ENCODE results near the gene MGST3.

Gene MGST3

DNA sequence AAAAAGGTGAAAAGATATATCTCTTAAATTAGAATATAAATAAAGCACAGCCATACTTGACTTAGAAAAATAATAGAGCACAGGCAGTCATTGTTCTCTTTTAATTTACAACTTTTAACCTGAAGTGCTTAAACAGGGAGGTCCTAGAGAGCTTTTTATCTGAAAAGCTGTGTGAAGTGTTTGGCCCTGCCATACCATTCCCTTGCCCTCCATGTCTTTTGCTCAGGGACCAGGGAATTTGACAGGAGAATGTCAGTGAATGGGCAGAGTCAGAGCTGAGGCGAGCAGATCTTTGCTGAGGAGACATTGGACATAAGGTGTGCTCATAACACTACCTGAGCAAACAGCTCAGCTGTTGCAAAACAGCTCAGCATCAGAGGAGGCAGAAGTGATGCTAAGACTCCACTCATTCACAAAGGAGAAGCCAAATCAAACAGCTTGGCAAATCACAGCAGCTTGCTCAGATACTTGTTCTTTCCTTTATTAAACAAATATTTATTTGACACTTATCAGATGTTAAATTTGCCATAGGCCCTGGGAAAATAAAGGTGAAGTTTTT lies 14.9 kb upstream of the MGST3 start:
- Histone ChIP-seq H4K20me1 (ENCODE audit: insufficient read depth, low read length, poor library complexity, severe bottlenecking) (no peaks in the 10 kb centered on the region), H3K4me3 (ENCODE audit: low read length, poor library complexity, severe bottlenecking) (no peak overlapping the region), H3K27me3 (ENCODE audit: insufficient read depth, low read length, poor library complexity, severe bottlenecking) (peaks cover 5% of the 10 kb centered on the region), H3F3A (ENCODE audit: low read depth) (no peaks in the 10 kb centered on the region), H3K9me2 (replicated peaks; ENCODE audit: low read depth, low read length) (no peaks in the 10 kb centered on the region), H3K79me2 (ENCODE audit: insufficient read depth, low read length) (no peaks in the 10 kb centered on the region), H3K9me3 (ENCODE audit: insufficient read depth, low read depth, low read length) (peaks cover 6% of the 10 kb centered on the region; the same call in 1 of the 2 replicates), H3K9ac (ENCODE audit: low read depth, low read length, poor library complexity, severe bottlenecking) (no peak overlapping the region), H2AFZ (ENCODE audit: low read length) (no peak overlapping the region), H3K4me2 (ENCODE audit: low read depth, low read length, poor library complexity, severe bottlenecking) (no peak overlapping the region), H3K36me3 (ENCODE audit: insufficient read depth, low read length) (no peaks in the 10 kb centered on the region), H3K4me1 (ENCODE audit: insufficient read depth, low read length, poor library complexity, severe bottlenecking) (no peaks in the 10 kb centered on the region)
- TF ChIP-seq EZH2phosphoT487 (IDR thresholded peaks at IDR 0.05; ENCODE audit: borderline replicate concordance) = no peak
- TF ChIP-seq, protein P1, sequence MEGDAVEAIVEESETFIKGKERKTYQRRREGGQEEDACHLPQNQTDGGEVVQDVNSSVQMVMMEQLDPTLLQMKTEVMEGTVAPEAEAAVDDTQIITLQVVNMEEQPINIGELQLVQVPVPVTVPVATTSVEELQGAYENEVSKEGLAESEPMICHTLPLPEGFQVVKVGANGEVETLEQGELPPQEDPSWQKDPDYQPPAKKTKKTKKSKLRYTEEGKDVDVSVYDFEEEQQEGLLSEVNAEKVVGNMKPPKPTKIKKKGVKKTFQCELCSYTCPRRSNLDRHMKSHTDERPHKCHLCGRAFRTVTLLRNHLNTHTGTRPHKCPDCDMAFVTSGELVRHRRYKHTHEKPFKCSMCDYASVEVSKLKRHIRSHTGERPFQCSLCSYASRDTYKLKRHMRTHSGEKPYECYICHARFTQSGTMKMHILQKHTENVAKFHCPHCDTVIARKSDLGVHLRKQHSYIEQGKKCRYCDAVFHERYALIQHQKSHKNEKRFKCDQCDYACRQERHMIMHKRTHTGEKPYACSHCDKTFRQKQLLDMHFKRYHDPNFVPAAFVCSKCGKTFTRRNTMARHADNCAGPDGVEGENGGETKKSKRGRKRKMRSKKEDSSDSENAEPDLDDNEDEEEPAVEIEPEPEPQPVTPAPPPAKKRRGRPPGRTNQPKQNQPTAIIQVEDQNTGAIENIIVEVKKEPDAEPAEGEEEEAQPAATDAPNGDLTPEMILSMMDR (conservative IDR thresholded peaks at IDR 0.05; ENCODE audit: low read length) = no peak

DNA sequence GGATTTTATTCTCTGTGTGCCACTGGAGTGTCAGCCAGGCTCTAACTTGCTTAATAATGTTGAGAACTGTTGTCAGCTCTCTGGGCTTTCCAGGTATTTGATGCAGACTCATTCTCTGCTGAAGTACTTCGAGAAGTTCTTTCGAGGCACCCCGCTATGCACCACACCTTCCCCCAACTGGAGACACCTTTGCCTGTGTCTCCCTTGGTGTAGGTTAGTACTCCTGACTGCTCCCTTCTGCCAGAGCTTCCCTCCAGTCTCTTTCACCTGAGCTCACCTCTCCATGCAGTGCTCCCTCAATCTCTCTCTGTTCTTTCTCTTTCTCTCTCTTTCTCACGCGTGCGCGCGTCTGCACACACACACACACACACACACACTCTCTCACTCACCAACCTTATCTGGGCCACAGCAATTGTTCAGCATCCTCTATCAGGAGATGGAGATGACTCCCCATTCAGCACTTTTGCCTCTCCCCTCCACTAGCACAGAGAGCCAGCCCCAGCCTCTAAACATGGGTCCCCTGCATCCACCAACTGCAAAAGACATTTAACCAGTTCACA lies 14.0 kb upstream of the MGST3 start:
- H4K20me1 ChIP-seq (ENCODE audit: insufficient read depth, low read length, poor library complexity, severe bottlenecking) = no peaks in the 10 kb centered on the region
- no peaks in the 10 kb centered on the region for H3K36me3 ChIP-seq (ENCODE audit: insufficient read depth, low read length)
- H3K27me3 ChIP-seq (ENCODE audit: insufficient read depth, low read length, poor library complexity, severe bottlenecking) = peaks cover 5% of the 10 kb centered on the region

DNA sequence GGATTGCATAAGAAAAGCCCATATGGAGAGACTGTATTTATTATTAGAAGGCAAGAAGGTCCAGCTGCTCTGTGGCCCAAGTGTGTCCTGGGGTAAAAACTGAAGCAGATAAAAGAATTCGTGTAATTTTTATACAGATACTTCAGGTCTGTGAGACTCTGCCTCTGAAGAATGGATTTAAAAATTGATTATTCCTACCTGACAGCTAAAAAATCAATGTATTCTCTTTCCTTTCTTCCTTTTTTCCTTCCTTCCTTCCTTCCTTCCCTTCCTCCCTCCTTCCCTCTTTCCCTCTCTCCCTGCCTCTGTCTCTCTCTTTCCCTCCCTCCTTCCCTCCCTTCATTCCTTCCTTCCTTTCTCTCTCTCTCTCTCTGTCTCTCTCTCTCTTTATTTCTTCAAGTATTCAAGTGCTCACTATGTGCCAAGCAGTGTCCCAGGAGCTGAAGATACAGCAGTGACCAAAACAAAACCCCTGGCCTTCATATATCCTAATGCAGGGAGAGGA lies 11.3 kb upstream of the MGST3 start:
- no peak for TF ChIP-seq EZH2phosphoT487 (IDR thresholded peaks at IDR 0.05; ENCODE audit: borderline replicate concordance)
- TF ChIP-seq, protein P1 (conservative IDR thresholded peaks at IDR 0.05; ENCODE audit: low read length) = no peak
- Histone ChIP-seq H3K36me3 (ENCODE audit: insufficient read depth, low read length) (no peaks in the 10 kb centered on the region), H3K9me3 (ENCODE audit: insufficient read depth, low read depth, low read length) (peaks cover 6% of the 10 kb centered on the region; the same call in 1 of the 2 replicates), H3K9me2 (replicated peaks; ENCODE audit: low read depth, low read length) (no peaks in the 10 kb centered on the region), H4K20me1 (ENCODE audit: insufficient read depth, low read length, poor library complexity, severe bottlenecking) (no peaks in the 10 kb centered on the region), H3K79me2 (ENCODE audit: insufficient read depth, low read length) (no peaks in the 10 kb centered on the region), H3K27me3 (ENCODE audit: insufficient read depth, low read length, poor library complexity, severe bottlenecking) (peaks cover 8% of the 10 kb centered on the region), H3K4me1 (ENCODE audit: insufficient read depth, low read length, poor library complexity, severe bottlenecking) (no peaks in the 10 kb centered on the region), H3K9ac (ENCODE audit: low read depth, low read length, poor library complexity, severe bottlenecking) (no peak overlapping the region), H3F3A (ENCODE audit: low read depth) (no peaks in the 10 kb centered on the region), H3K4me3 (ENCODE audit: low read length, poor library complexity, severe bottlenecking) (no peak overlapping the region), H2AFZ (ENCODE audit: low read length) (no peak overlapping the region), H3K4me2 (ENCODE audit: low read depth, low read length, poor library complexity, severe bottlenecking) (no peak overlapping the region)

More for the DNA sequence above, 14.0 kb upstream of the MGST3 start:
- H3K4me2 ChIP-seq (ENCODE audit: low read depth, low read length, poor library complexity, severe bottlenecking) = no peak overlapping the region
- no peaks in the 10 kb centered on the region for H3K4me1 ChIP-seq (ENCODE audit: insufficient read depth, low read length, poor library complexity, severe bottlenecking)
- no peaks in the 10 kb centered on the region for H3K79me2 ChIP-seq (ENCODE audit: insufficient read depth, low read length)
- peaks cover 6% of the 10 kb centered on the region; the same call in 1 of the 2 replicates for H3K9me3 ChIP-seq (ENCODE audit: insufficient read depth, low read depth, low read length)
- H3K9ac ChIP-seq (ENCODE audit: low read depth, low read length, poor library complexity, severe bottlenecking) = no peak overlapping the region
- no peak overlapping the region for H2AFZ ChIP-seq (ENCODE audit: low read length)
- H3F3A ChIP-seq (ENCODE audit: low read depth) = no peaks in the 10 kb centered on the region
- no peaks in the 10 kb centered on the region for H3K9me2 ChIP-seq (replicated peaks; ENCODE audit: low read depth, low read length)
- H3K4me3 ChIP-seq (ENCODE audit: low read length, poor library complexity, severe bottlenecking) = no peak overlapping the region
- TF ChIP-seq, protein P1 (conservative IDR thresholded peaks at IDR 0.05; ENCODE audit: low read length) = no peak
- TF ChIP-seq EZH2phosphoT487 (IDR thresholded peaks at IDR 0.05; ENCODE audit: borderline replicate concordance) = no peak
